Gastrocnemius medialis (tissue), 4 donors: Measurements from ENCODE around the gene ZNF740. TPM values are rescaled to one million over a fixed set of nuclear protein-coding genes. Genes with fewer than 3 reads are reported as not detected.

Experiments used
- ATAC-seq, 2 donors: fragments of 150-250 bp; one replicate each; pipeline ENCODE4 v1.9.1; 2016
- DNase-seq, 2 donors: peaks; one replicate each; pipeline ENCODE4 v3.0.0-alpha.2; 2019
- H3K27ac ChIP-seq, 4 donors: fragments of 200-600 bp; sonication (generic); 1 replicate in 1 of 4; 2 replicates in 3 of 4; pipeline ENCODE4 v1.5.1; 2016 to 2018; ENCODE audit warnings: mild to moderate bottlenecking in 2 of 4, moderate library complexity in 1 of 4
- H3K27me3 ChIP-seq, 3 donors: fragments of 200-600 bp; sonication (generic) in 2 of 3; 1 replicate in 1 of 3; 2 replicates in 2 of 3; pipeline versions ENCODE4 v1.5.1 to v1.6.0; 2016 to 2019; ENCODE audit warnings: mild to moderate bottlenecking in 1 of 3, moderate library complexity in 1 of 3
- H3K36me3 ChIP-seq, 2 donors: fragments of 200-600 bp; sonication (generic) in 1 of 2; one replicate each; pipeline ENCODE4 v1.5.1; 2017 to 2018
- H3K4me1 ChIP-seq, 2 donors: fragments of 200-600 bp; sonication (generic) in 1 of 2; one replicate each; pipeline ENCODE4 v1.5.1; 2016 to 2017; ENCODE audit warnings: mild to moderate bottlenecking in 2 of 2
- H3K4me3 ChIP-seq, 4 donors: fragments of 200-600 bp; sonication (generic) in 3 of 4; 1 replicate in 1 of 4; 2 replicates in 3 of 4; pipeline ENCODE4 v1.5.1; 2016 to 2019; ENCODE audit warnings: mild to moderate bottlenecking in 2 of 4
- H3K9me3 ChIP-seq, 3 donors: fragments of 200-600 bp; sonication (generic) in 2 of 3; 1 replicate in 1 of 3; 2 replicates in 2 of 3; pipeline ENCODE4 v1.5.1; 2016 to 2019
- CTCF ChIP-seq, 5 experiments: fragments of 450-650 bp in 3 of 5; fragments of 200-600 bp in 2 of 5; sonication (generic) in 2 of 5; IDR thresholded peaks in 4 of 5; conservative IDR thresholded peaks in 1 of 5; 1 replicate in 4 of 5; 2 replicates in 1 of 5; pipeline ENCODE4 v1.5.1; 2016 to 2019; ENCODE audit warnings: antibody characterized with exemption in 5 of 5, mild to moderate bottlenecking in 3 of 5, moderate library complexity in 3 of 5
- POLR2A ChIP-seq, 2 donors: fragments of 450-650 bp; IDR thresholded peaks; one replicate each; pipeline ENCODE4 v1.6.1; 2017; ENCODE audit warnings: antibody characterized with exemption in 2 of 2, mild to moderate bottlenecking in 2 of 2, moderate library complexity in 2 of 2
- in situ Hi-C, 4 donors: fragments of 200-750 bp; cut with MboI; loops; one replicate each; pipeline versions ENCODE4 v1.15.0 to v1.8.0; 2017; ENCODE audit warnings: low sequenced_read_pairs in 4 of 4
- intact Hi-C: fragments of 100-400 bp; cut with DNase I; formaldehyde crosslinking; loops from one replicate; pipeline ENCODE4 v1.15.1; 2023; ENCODE audit warnings: low total_unique reads
- total RNA-seq, 4 donors: library from RNA; depleted of rRNA; stranded (reverse); fragments of >200 nt; gene quantifications; one replicate each; pipeline versions ENCODE4 v1.1.0 to v1.2.3, GENCODE V29; 2016

Gene ZNF740
- total RNA-seq, 4 donors from 2014 or later = 4.1 to 7.4 (median 5.0) TPM

GRCh38 chr12:53241623-53242412 lies 61.3 kb downstream of the ZNF740 start:
- ATAC-seq (no peak), DNase-seq (no peak)
- H3K4me3 ChIP-seq = no peak overlapping the region
- intact Hi-C loops = no loop called here
- H3K9me3 ChIP-seq = no peaks in the 10 kb centered on the region
- H3K27ac ChIP-seq = no peak overlapping the region
- H3K36me3 ChIP-seq = no peaks in the 10 kb centered on the region
- TF ChIP-seq CTCF (IDR thresholded peaks at IDR 0.05 in 4 of 5, conservative IDR thresholded peaks at IDR 0.05 in 1 of 5) (no peak), POLR2A (IDR thresholded peaks at IDR 0.05) (no peak)
- in situ Hi-C loops = no loop called here
- peaks cover 0 to 9% (median 3%) of the 10 kb centered on the region in 3 donors for H3K27me3 ChIP-seq
- H3K4me1 ChIP-seq = no peaks in the 10 kb centered on the region

- ATAC-seq (no peak), DNase-seq (no peak)
- H3K27me3 ChIP-seq = peaks cover 0 to 5% (median 3%) of the 10 kb centered on the region in 3 donors
- no peaks in the 10 kb centered on the region for H3K36me3 ChIP-seq
- in situ Hi-C loops (no loop called here), intact Hi-C loops (no loop called here)
- no peaks in the 10 kb centered on the region for H3K4me1 ChIP-seq
- H3K9me3 ChIP-seq = no peaks in the 10 kb centered on the region
- H3K27ac ChIP-seq = no peak overlapping the region
- no peak overlapping the region for H3K4me3 ChIP-seq
- no peak for TF ChIP-seq CTCF (IDR thresholded peaks at IDR 0.05 in 4 of 5, conservative IDR thresholded peaks at IDR 0.05 in 1 of 5)
- no peak for TF ChIP-seq POLR2A (IDR thresholded peaks at IDR 0.05)
These were observed 63.8 kb downstream of the ZNF740 start for GRCh38 chr12:53244337-53244736.

Other genes starting within 250 kb of the ZNF740 start
- gene KRT18, start 231.6 kb upstream of the ZNF740 start, total RNA-seq = 1 to 10 TPM in 3 of 4 donors, under 1 TPM in 1; 0.97 to 6.7 (median 2.7) TPM
- 100 to 1,000 TPM; 667 to 821 (median 740) TPM for gene EIF4B, start 174.3 kb upstream of the ZNF740 start, total RNA-seq
- 100 to 1,000 TPM in 1 of 4 donors, 10 to 100 TPM in 3; 74.4 to 114 (median 91.9) TPM for gene TNS2, start 130.7 kb upstream of the ZNF740 start, total RNA-seq
- gene SPRYD3, start 101.3 kb upstream of the ZNF740 start, total RNA-seq = 10 to 100 TPM; 15.9 to 29.5 (median 25.5) TPM
- 100 to 1,000 TPM in 1 of 4 donors, 10 to 100 TPM in 3; 67.3 to 143 (median 77.4) TPM for gene IGFBP6, start 83.1 kb upstream of the ZNF740 start, total RNA-seq
- not detected for gene SOAT2, start 77.2 kb upstream of the ZNF740 start, total RNA-seq
- gene CSAD, start 203 bp downstream of the ZNF740 start, total RNA-seq = 10 to 100 TPM in 1 of 4 donors, 1 to 10 TPM in 2, under 1 TPM in 1; 0.68 to 14.9 (median 1.9) TPM
- gene ITGB7, start 26.5 kb downstream of the ZNF740 start, total RNA-seq = under 1 TPM in 2 of 4 donors, not detected in 2; 0.73 to 0.81 TPM
- 1 to 10 TPM; 4.2 to 5.8 (median 4.9) TPM for gene RARG, start 51.5 kb downstream of the ZNF740 start, total RNA-seq
- gene ESPL1, start 87.6 kb downstream of the ZNF740 start, total RNA-seq = under 1 TPM in 3 of 4 donors, not detected in 1; 0.20 to 0.44 (median 0.24) TPM
- 100 to 1,000 TPM; 341 to 464 (median 358) TPM for gene PFDN5, start 114.8 kb downstream of the ZNF740 start, total RNA-seq
- 10 to 100 TPM; 43.4 to 51.0 (median 46.0) TPM for gene MYG1, start 119.0 kb downstream of the ZNF740 start, total RNA-seq
- gene AAAS, start 140.9 kb downstream of the ZNF740 start, total RNA-seq = 10 to 100 TPM; 30.5 to 47.9 (median 38.5) TPM
- gene SP7, start 155.6 kb downstream of the ZNF740 start, total RNA-seq = not detected
- 10 to 100 TPM; 44.9 to 61.9 (median 48.0) TPM for gene SP1, start 199.5 kb downstream of the ZNF740 start, total RNA-seq
- gene AMHR2, start 243.1 kb downstream of the ZNF740 start, total RNA-seq = 1 to 10 TPM in 2 of 4 donors, not detected in 2; 1.0 to 1.4 TPM